ENCODE results near the gene VWA1.
"Not testable (repeated sequence)": the region's sequence is repeated elsewhere in the genome, so short reads cannot be mapped to it uniquely, and the experiment has no call there.

The VWA1 gene

GRCh38 chr1:1422465-1423244, 12.8 kb upstream of the VWA1 start:
- DNase-seq (ENCODE audit: low spot score) = no peak

DNA sequence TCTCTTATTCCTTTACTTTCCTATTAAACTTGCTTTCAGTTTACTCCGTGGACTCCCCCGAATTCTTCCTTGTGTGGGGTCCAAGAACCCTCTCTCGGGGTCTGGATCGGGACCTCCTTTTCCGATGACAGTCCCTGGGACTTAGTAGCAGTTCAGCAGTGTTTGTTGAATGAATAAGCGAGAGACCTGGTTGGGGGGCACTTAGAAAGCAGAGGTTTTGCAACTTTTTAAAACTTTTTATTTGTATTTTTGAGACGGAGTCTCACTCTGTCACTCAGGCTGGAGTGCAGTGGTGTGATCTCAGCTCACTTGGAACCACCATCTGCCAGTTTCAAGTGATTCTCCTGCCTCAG, 12.3 kb upstream of the VWA1 start:
- DNase-seq (ENCODE audit: low spot score) = no peak

GRCh38 chr1:1424707-1425106, 10.8 kb upstream of the VWA1 start:
- no peak for DNase-seq (ENCODE audit: low spot score)

GRCh38 chr1:1425426-1425752, 10.1 kb upstream of the VWA1 start:
- no peak for DNase-seq (ENCODE audit: low spot score)

- DNase-seq (ENCODE audit: low spot score) = no peak
Observed at GRCh38 chr1:1425753-1426495, 9.6 kb upstream of the VWA1 start.

DNA sequence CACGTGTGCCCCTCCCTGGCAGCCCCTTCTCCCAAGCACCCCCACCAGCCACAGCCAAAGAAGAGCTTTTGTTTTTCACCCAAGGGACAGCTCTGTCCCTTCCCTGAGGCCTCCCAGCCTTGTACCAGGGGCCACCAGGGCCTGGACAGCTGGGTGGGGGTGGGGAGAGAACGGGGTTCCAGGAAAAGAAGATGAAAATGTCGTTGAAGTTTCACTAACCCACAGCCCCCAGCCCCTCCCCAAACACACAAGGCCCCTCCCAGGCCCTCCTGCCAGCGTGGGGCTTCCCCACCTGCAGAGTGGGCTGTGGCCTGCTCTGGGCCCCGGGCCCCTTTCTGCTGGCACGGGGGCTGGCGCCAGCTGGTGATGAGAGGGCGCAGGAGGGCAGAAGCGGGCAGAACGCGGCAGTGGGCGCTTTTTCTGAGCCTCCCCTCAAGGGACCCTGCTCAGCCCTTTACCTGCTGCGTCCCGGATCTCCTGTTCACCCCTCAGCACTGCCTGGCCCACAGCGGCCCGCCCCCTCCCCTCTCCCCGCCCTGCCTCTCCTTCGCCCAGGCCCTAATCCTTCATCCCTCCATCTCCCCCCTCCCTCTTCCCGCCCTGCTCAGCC, 8.9 kb upstream of the VWA1 start:
- DNase-seq (ENCODE audit: low spot score) = no peak

DNA sequence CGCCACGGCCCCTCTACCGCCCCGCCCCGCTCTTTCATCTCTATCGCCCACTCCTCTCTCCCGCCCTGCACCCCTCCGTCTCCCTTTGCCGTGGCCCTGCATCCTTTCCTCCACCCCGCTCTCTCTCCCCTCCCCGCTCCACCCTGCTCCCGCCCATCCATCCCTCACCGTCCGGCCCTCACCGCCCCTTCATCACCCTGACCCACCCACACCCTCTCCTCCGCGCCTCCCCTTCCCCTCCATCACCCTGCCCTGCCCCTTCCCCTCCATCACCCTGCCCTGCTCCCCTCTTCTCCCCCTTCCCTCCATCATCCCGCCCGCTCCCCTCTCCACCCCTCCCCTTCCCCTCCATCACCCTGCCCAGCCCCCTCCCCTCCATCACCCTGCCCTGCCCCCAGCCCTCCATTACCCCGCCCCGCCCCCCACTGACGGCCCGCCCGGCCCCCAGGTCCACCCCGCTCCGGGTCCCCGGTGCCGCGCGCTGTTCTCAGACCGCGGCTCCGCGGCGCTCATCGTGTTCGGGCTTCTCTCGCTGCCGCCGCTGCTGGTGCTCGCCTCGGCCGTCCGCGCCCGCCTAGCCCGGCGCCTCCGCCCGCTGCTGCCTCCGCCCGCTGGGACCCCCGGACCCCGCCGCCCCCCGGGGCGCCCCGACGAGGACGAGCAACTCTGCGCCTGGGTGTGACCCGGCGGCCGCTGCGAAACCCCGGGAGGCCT, 8.2 kb upstream of the VWA1 start:
- DNase-seq (ENCODE audit: low spot score) = no peak

GRCh38 chr1:1427820-1428148, 7.7 kb upstream of the VWA1 start:
- DNase-seq (ENCODE audit: low spot score) = no peak

DNA sequence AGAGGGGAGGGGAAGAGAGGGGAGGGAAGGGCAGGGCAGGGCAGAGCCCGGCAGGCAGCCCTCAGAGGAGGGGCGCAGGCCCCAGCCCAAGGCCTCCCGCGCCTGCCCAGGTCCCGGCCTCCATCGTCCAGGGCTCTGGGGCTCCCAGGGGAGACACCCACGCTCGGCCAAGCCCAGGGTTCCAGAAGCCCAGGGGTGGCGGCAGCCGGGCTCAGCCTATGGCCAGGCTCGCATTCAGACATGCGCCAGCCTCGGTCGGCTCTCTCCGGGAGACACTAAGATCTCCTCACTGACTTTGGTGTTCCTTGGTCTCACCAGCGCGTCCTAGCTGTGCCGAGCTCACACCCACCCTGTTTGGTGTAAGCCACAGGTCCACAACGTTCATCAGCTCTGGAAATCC, 7.3 kb upstream of the VWA1 start:
- DNase-seq (ENCODE audit: low spot score) = no peak

DNA sequence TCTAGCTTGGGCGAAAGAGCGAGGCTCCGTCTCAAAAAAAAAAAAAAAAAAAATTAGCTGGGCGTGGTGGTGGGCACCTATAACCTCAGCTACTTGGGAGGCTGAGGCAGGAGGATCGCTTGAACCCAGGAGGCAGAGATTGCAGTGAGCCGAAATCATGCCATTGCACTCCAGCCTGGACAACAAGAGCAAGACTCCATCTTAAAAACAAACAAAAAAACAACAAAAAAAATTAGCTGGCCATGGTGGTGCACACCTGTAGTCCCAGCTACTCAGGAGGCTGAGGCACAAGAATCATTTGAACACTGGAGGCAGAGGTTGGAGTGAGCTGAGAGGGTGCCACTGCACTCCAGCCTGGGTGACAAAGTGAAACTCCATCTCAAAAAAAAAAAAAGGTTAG, 6.5 kb upstream of the VWA1 start:
- not testable (repeated sequence) for DNase-seq (ENCODE audit: low spot score)

DNA sequence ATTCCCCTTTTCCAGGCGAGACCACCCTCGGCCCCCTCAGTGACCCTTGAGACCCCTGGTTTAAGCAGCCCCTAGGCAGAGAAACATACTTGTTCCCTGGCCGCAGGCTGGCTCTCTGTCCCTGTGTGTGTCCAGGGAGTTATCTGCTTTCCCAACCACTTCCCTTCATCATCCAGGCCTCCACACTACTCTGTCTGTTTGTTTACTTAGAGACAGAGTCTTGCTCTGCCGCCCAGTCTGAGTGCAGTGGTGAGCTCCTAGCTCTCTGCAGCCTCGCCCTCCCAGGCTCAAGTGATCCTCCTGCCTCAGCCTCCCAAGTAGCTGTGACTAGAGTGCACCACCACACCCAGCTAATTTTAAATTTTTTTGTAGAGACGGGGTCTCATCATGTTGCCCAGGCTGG, 5.8 kb upstream of the VWA1 start:
- DNase-seq (ENCODE audit: low spot score) = no peak

DNA sequence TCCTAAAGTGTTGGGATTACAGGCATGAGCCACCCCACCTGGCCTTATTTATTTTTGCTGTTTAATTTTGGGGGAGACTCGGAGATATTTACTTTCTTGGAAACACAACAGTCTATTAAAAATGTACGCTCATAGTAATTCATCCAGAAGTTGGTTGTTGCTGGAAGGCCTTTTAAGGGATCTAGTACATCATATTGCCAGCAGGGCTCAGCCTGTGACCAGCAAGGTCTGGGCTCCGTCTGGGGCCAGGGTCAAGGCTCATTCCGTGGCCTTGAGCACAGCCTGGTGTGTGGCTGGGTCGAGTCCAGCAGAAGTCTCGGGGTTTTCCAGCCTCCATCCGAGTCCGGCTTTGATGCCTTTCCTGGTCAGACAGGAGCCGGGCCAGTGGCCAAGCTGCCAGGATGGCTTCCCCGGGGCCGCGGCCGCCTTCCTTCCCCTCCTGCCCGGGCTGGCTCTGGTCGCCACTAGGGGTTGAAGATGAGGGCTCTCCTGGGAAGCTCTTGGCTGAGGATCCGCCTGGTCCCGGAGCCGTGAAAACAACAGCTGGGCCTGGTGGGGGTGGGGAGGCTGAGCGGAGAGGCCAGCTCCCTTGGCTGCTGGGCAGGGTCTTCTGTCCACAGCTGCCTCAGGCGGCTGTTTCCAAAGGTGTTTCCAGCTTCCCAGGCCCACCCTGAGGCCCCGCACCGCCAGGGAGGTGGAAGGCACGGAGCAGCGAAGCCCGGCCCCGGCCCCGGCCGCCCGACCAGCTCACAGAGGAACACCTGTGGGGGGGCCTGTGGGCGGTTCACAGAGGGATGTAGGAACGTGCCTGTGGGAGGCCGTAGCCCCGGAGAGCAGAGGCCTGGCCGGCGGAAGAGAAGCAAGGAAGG, 5.1 kb upstream of the VWA1 start:
- no peak for DNase-seq (ENCODE audit: low spot score)

GRCh38 chr1:1430992-1431844, 4.3 kb upstream of the VWA1 start:
- no peak for DNase-seq (ENCODE audit: low spot score)

- no peak for DNase-seq (ENCODE audit: low spot score)
Observed at GRCh38 chr1:1431845-1432273, 3.6 kb upstream of the VWA1 start.

DNA sequence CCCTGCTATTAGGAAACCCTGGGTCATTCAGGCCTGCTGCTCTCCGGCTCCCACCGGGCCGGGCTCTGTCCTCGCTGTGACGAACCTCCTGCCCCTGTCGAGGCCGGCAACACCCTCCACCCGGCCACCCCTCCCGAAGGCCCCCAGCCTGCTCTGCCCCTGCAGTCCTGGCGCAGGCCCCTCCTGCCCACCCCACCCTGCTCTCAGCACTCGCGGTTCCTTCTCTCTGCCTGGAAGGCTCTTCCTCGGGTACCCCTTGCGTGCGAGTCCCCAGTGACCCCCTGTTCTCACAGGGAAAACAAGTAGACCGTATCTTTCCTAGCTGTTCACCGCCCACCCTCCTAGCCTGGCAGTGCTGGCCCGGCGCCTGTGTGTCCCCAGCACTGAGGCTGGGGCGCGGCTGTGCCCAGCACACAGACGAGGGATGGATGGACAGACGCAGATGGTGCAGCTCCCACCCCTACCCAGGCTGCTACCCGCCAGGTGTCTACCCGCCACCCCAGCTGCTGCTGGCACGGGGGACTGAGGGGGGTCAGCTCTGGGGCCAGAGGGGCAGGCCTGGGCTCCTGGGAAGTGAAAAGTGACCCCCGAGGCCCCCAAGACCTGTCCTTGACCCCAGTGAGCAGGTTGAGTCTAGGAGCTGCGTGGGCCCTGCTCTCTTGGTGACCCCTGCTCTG, 3.1 kb upstream of the VWA1 start:
- DNase-seq (ENCODE audit: low spot score) = no peak

DNA sequence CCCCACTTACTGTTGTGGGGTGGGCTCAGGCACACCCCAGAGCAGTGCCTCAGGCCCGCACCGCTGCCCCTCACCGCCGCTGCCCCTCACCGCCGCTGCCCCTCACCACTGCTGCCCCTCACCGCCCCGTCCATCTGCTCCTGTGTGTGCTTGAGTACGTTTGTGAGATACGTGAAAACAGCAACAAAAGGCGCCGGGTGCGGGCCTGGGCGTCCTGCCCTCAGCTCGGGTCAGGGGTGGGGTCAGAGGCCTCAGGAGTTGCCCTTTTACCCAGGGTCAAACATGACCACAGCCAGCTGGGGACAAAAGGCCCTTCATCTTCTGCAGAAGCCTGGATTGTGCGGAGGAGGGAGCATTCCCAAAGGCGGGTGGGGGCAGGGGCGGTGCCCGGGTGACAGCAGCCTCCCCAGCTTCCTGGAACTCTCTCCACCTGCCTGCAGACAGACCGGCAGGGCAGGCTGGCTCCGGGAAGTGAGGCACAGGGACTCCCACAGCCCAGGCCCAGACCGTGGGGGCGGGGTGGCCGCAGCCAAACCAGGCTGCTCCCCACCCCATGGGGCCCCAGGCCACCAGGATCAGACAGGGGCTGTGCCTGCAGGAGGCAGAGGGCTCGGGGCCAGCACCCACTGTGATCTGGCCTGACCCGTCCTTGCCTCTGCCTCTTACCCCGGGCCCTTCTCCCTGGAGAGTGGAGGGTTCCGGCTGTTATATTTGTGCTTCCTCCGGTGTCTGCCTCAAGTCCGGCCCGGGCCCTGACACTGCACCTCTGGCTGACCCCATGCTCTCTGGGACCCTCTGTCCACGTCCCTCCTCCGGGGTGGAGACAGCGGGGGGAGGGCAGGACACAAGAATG, 2.3 kb upstream of the VWA1 start:
- DNase-seq (ENCODE audit: low spot score) = peak; percentile 8

DNA sequence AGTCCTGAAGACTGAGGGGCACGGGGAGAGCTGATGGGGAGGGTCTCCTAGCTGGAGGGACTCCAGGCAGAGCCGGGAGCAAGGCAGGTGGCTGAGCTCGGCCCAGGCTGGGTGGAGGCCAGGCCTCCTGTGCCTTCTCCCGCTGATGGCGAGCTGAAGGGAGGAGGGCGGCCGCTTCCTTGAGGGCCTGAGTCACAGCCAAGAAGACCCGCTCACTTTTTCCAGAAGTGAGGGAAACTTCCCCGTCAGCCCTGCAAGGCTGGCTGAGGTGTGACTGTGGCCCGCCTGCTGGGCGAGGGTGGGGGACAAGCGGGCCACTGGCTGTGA, 1.7 kb upstream of the VWA1 start:
- DNase-seq (ENCODE audit: low spot score) = no peak

DNA sequence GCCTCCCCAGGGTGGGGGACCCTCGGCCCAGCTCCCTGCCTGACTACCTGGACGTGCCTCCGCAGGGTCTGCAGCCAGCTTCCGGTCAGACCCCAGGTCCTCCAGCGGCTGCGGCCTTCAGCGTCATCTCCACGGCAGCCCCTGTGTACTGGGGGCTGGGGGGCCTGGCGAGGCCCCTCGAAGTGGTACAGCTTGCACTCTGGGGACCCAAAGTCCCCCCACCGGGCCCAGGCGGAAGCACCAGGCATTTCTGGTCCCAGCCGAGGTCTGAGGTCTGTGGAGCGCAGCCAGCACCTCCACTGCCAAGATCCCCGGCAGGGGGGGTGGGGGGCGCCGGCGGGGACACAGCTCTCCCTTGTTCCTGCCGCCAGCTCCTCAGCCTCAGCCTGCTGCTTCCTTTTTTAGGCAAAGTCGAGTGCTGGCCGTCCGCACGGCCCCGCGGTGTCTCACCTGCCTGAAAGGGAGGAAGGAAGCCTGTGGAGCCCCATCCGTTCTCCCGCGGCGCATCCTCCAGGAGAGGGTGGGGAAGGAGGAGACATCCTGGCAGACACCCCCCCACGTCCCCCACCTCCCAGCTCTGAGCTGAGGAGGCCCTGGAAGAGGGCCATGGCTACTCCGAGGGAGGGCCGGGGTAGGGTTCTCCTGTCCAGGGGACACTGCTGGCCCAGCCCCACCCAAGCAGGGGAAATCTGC, 1.2 kb upstream of the VWA1 start:
- DNase-seq (ENCODE audit: low spot score) = no peak

DNA sequence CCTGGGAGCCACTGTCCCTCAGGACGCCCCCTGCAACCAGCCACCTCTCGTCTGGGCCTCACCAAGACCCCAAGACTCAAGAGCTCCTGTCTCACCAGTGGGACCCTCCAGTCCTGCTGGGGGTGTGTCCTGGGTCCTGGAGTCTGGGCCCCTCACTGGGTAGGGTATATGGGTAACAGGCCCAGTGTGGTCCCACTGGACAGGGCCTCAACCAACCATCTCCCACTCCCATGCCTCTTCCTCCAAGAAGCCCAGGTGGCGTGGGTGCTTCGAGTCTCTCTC, 725 bp upstream of the VWA1 start:
- no peak for DNase-seq (ENCODE audit: low spot score)

Measured in LoVo (cell line).